ENCODE measurements around the gene PALLD.
"Not testable (repeated sequence)": the region's sequence is repeated elsewhere in the genome, so short reads cannot be mapped to it uniquely, and the experiment has no call there.

The PALLD gene

DNA sequence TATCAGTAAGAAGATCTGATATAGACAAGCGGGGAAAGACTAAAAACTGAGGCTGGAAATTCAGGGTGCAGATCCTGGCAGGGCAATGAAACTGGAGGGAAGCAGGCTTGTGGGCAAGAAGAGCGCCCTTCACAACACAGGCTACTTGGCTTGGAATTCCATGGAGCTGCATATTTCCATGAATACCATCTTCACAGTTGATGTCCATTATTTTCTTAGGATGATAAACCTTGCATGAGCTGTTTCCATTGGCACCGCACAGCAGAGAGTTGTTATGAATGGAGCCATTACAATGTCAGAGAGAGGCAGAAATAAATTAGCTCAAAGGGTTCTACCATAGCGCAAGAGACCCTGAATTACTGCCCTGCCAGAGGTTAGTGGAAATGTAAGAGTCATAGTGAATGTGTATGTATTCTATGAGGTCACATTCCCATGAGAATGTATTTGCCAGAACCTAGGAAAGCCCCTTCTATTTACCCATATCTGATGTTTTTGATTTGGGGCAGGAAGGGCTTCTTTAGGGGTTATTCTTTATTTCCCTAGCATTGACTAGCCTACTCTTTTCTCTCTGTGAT is 215.6 kb downstream of the PALLD start:
- no peak for DNase-seq

GRCh38 chr4:168713253-168713652 is 216.4 kb downstream of the PALLD start:
- DNase-seq = no peak

DNA sequence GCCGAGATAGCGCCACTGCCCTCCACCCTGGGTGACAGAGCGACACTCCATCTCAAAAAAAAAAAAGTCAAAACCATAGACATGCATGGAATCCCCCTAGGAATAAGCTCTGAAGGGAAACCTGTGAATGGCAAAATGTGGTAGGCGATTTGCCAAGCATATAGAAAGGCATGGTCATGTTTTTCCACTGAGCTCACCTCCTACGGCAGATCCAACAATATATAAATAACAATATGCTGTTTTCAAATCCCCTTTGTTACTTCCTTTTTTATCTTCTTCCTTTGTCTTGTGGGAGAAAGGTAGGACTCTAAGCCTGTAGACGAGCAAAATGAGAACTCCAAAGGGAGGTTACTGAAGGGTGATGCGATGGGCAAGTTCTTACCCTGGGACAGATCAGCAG is 219.0 kb downstream of the PALLD start:
- DNase-seq = no peak

- DNase-seq = no peak
Observed at GRCh38 chr4:168716406-168717129, 219.7 kb downstream of the PALLD start.

DNA sequence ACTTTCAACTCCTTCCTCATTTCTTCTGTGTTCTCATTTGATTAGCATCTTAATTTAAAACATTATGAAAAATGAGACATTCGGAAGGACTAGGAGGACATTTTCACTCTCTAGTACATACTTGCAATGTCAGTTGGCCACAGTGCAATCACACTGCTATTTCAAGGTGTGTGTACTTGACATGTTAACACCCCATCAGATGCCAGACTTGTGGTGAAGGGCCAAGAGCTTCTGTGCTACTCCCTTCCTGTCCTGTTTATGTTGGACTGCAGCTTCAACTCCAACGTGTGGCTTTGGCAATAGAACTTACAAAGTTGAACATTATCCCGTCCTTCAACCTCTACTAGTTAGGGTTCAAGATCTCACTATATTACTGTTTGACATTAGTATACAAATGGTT is 221.0 kb downstream of the PALLD start:
- DNase-seq = no peak

GRCh38 chr4:168719725-168720124 is 222.9 kb downstream of the PALLD start:
- DNase-seq = no peak

- DNase-seq = peak; percentile 36
Observed at GRCh38 chr4:168720396-168720900, 223.6 kb downstream of the PALLD start.

- no peak for DNase-seq
Observed at GRCh38 chr4:168722391-168722790, 225.5 kb downstream of the PALLD start.

DNA sequence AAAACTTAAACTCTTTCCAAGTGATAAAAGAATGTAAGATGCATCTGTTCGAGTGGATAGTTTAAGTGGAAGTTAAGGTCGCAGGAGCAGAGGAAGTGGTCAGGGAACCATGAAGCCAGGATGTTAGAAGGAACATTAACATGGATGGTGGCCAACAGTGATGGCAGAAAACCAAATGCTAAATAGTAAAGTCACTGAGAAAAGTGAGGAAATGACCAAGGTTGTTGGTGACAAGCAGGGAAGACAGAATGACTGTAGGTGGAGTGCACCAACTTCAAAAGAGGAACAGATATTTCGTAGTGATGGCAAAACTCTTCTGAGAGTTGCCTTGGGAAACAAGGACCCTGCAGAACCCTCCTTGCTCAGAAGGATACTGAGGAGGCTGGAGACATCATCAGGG is 226.2 kb downstream of the PALLD start:
- DNase-seq = peak; percentile 71

DNA sequence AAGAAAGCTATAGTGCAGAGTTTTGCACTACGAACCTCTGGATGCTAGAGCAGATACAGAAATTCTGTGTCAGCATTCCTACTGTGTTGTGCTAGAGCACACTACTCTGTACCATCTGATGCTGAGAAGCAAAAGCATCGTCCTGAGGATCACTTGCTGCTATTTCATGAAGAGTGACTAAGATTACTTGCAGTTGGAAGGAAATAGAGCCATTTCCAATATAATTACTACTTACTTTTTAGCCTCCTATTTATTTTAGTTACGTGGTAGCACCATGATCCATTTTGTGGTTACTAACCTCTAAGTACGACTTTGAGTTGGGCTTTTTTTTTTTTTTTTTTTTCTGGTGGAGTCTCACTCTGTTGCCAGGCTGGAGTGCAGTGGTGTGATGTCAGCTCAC is 226.7 kb downstream of the PALLD start:
- DNase-seq = no peak

GRCh38 chr4:168724243-168724642 is 227.4 kb downstream of the PALLD start:
- DNase-seq = no peak

DNA sequence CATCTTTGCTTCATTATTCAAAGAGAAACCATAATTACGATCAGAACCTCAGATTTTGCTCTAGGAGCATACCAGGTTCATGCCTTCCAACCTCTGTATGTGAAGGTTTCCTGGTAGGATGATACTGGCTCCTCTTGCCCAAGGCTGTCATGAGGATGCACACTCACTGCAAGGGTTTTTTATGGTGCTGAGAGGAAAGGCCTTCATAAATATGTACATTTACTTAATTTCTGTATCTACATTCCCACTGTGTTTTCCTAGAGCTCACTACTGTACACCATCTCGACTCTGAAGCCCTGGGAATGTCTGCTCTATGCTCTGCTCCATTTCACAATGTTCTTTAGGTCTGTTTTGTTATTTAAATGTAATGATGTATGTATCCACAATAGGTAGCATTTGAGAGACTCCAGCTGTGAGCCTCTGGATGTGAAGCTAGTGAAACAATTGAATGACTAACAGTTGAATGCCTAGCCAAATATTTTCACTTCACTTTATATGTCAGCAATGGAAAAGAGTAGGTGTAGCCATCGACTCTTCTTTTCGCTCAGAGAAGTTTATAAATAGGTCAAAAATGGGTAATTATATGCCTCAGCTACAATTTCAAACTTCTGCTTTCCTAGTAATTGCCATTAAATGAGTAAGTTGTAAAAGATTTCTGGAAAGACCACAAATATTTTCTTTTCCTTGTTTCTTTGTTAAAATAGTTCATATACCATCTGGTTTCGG is 228.0 kb downstream of the PALLD start:
- DNase-seq = peak; percentile 71

GRCh38 chr4:168725930-168726329 is 229.1 kb downstream of the PALLD start:
- DNase-seq = peak; percentile 58

- not testable (repeated sequence) for DNase-seq
Observed at GRCh38 chr4:168727181-168727580, 230.3 kb downstream of the PALLD start.

DNA sequence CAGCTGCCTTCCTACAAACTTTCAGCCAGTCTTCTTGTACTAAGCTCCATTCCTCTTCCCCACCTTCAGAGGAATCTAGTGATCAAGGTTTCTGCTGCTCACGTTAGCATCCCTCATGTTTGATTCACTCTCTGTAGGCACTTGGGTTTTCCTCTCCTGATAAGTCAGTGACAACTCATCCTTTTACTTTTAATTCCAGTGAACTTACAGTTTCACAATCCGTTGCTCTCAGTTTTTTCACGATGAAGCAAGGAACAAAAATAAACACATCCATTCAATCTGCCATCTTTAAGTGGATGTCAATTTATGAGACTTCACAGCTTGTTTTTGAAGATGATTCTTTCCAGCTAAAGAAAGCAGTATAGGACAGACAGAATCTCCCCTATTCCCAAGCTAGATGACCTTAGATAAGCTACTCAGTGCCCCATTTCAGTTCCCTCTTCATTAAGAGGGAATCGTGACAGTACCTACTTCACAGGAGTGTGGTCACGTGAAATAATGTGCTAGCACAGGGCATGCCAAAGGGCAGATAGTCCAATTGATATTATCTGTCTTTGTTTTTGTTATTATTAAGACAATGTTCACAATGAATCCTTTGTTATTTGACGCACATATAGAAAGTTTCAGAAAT is 234.3 kb downstream of the PALLD start:
- peak; percentile 55 for DNase-seq

DNA sequence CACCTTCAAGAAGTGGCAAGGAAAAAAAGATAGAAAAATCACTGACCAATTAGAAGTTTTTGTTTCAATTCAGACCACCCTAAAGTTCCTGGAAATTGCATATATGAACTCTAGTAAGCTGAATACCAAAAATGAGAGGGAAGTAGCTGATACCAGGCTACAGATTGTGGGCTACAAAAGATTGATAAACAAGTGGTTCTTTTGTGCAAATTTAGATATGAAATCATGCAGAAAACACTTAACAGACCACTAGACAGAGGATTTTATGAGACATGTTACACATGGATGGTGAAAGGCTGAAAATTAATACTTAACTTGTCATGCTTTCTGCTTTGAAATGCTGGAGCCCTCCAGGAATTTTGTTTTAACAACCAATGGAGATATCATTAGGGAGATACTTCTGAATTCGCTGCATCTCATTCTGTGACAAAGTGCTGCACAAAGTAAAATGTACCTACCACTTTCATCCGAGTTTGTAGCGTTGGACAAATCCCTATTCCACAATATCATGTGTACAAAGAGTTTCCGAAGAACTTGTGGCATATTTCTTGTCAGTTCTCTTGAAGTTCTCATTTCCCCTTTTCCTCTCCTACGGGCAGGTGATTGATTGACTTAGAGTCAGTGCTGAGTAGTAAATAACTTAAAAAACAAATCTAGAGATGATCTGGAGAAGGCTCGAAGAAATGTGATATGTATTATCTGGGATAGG is 235.0 kb downstream of the PALLD start:
- no peak for DNase-seq

GRCh38 chr4:168732714-168733113 is 235.9 kb downstream of the PALLD start:
- no peak for DNase-seq

DNA sequence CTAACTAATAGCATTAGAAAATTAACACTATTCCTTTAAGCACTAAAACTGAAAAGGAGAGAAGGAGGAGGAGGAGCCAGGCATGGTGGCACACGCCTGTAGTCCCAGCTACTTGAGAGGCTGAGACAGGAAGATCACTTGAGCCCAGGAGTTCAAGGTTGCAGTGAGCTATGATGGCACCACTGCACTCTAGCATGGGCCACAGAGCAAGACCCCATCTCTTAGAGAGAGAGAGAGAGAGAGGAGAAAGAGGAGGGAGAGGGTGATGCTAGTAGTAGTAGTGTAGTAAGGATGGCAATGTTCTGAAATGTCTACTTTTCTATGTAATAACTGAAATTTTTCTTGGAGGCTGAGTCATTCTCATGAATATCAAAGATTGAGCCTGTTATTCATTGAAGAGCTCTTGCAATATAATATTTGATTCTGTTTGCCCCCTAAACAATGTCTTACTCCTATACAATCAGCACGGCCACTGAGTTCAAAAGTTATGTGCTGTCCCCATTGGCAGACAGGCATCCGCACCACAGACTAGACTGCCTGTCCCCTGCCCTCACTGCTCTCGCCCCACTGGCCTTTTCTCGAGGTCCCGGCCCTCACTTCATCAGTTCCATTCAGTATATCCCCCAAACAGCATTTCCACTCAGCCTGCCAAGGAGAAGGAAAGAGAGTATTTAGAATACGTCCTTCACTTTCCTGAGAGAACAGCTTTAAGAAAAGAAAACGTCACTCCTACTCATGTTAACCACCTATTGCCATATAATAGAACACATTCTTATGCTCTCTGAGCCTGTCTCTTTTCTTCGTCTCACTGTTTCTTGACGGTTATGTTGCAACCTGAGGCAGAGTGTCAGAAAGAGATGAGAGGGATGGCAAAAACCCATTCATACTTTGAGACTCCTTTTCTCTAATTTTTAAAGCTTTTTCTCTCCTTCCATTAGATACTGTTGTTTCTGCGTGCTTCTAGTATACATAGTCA is 238.1 kb downstream of the PALLD start:
- DNase-seq = no peak

DNA sequence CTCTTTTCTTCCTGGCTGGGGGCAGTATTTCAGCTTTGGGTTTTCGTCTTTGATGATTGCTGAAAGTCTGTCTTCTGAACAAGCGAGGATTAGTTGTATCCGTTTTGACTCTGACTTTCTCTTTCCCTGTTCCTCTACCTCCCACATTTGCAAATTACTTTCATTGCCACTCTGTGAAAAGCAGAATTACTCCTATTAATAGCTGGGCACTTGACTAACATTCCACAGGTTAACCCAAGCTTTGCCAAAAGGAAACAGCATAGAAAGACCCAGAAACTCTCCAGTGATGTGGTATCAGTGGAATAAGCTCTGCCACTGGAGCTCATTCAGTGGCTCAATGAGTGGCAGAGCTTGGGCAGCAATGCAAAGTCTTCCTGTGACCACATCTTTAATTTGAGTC is 238.9 kb downstream of the PALLD start:
- no peak for DNase-seq

DNA sequence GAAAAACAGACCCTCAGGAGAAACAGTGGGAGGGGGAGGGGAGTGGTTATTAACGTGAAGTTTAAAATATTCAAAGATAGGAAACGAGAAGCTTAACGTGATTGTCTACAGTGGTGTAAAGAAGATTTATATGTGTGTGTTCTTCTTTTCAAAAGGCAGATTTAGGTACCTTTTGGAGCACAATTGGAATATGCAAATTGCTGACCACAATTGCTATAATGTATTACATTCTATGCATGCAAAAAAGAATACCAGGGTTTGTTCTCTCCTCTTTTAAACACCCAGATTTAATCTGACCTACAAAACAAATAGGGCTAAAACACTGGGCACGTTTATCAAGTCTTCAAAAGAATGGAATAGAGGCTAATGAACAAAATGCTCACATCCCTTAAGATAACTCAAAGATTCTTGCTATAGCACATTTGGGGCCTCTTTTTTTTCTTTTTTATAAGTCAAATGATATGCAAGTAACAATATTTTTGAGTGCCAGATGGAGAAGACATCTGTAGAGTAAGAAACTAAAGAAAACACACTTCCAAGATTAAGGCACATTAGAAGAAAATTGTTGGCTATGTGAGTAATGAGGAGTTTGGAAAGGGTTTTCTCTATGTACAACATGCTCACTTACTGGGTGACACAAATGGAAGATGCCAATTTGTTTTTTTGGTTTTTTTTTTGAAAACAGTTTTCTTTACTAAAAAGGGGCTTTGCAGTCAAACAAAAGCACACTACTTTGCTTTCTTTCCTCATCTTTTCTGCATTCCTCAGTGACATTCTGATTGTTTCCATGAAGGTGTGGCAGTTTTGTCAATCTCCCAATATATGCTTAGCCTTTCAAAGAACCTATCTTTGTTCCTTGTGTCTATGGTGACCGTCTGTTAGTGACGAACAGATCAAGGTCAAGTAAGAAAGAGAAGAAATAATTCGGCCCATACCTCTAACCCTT is 240.3 kb downstream of the PALLD start:
- no peak for DNase-seq
